Kidney (tissue), 14 donors: ENCODE data around the gene COQ3. TPM values are rescaled to one million over a fixed set of nuclear protein-coding genes. Genes with fewer than 3 reads are reported as not detected.

Experiments used
- DNase-seq, 5 donors: peaks; one replicate each; pipeline ENCODE4 v3.0.0-alpha.2; 2013 to 2020
- FAIRE-seq: peaks from 2 replicates; lab custom pipeline; 2012; peaks lifted over from hg19 to GRCh38; lab: Jason Lieb, UNC
- H3K27ac ChIP-seq, 2 donors: one replicate each; pipeline ENCODE4 v1.7.0; 2013; ENCODE audit warnings: low read depth in 2 of 2, low read length in 2 of 2, inconsistent platforms in 1 of 2
- H3K27me3 ChIP-seq: one replicate; pipeline ENCODE4 v1.7.1; 2013; ENCODE audit warnings: low read length, inconsistent platforms; ENCODE audit not compliant: control insufficient read depth, insufficient read depth
- H3K36me3 ChIP-seq, 3 donors: one replicate each; pipeline versions ENCODE4 v1.7.0 to v1.7.1; 2013; ENCODE audit warnings: low read length in 3 of 3, control low read depth in 1 of 3, inconsistent platforms in 1 of 3; ENCODE audit not compliant: insufficient read depth in 3 of 3, control insufficient read depth in 2 of 3
- H3K4me1 ChIP-seq, 3 donors: one replicate each; pipeline versions ENCODE4 v1.7.0 to v1.7.1; 2013; ENCODE audit warnings: low read length in 3 of 3, inconsistent platforms in 1 of 3, low read depth in 1 of 3; ENCODE audit not compliant: control insufficient read depth in 2 of 3, insufficient read depth in 2 of 3
- H3K4me3 ChIP-seq, 3 donors: one replicate each; pipeline versions ENCODE4 v1.7.0 to v1.8.1; 2013; ENCODE audit warnings: low read length in 3 of 3, control low read depth in 1 of 3, inconsistent platforms in 1 of 3
- H3K9ac ChIP-seq, 3 donors: one replicate each; pipeline versions ENCODE4 v1.7.0 to v1.7.1; 2013; ENCODE audit warnings: low read length in 3 of 3, control low read depth in 1 of 3, inconsistent platforms in 1 of 3
- H3K9me3 ChIP-seq, 3 donors: one replicate each; pipeline versions ENCODE4 v1.7.0 to v1.7.1; 2013; ENCODE audit warnings: low read length in 3 of 3, control low read depth in 1 of 3, inconsistent platforms in 1 of 3; ENCODE audit not compliant: control insufficient read depth in 2 of 3, insufficient read depth in 1 of 3
- intact Hi-C: fragments of 100-400 bp; cut with DNase I; formaldehyde crosslinking; loops from one replicate; pipeline ENCODE4 v1.11.1; 2022
- polyA plus RNA-seq: library from polyadenylated mRNA; stranded (reverse); fragments of 350-450 nt; fragmentation: Illumina TruSeq; extraction: RNeasy Lipid Tissue Mini Kit (QIAGEN cat#74804); gene quantifications from one replicate; pipeline ENCODE4 v1.2.3, GENCODE V29; 2014; ENCODE audit warnings: low read depth, low replicate concordance; ENCODE audit not compliant: insufficient read depth
- total RNA-seq: library from RNA; stranded (reverse); fragmentation: NEBNext Ultra II Directional; extraction: Animal tissue kit (Norgen Biotek cat#: 25700); gene quantifications from one replicate; pipeline ENCODE4 v1.2.1, GENCODE V29; 2021
- TF ChIP-seq, protein P1 (sequence below): IDR thresholded peaks from 3 replicates; pipeline ENCODE4 v1.5.1; 2012; ENCODE audit warnings: mild to moderate bottlenecking, moderate library complexity, borderline replicate concordance; ENCODE audit not compliant: insufficient read depth; ENCODE audit errors: extremely low read depth
- donor health status: control.
- donor health status: control.
- donor health status: control.
- donor health status: control.
- donor health status: control.
- donor health status: DM: yes; HTN: yes; CAD: no.
- donor health status: Normal renal cell carcinoma (clear cell type).

Gene COQ3
- total and polyA plus RNA-seq, 2 donors from 2014 or later, result 8.1 to 18.7 TPM

- FAIRE-seq (no peak), DNase-seq (no peak)
- Histone ChIP-seq H3K36me3 (peaks cover 2 to 9% (median 5%) of the 10 kb centered on the region in 3 donors), H3K4me1 (peaks cover 0 to 3% (median 0%) of the 10 kb centered on the region in 3 donors), H3K4me3 (no peak overlapping the region), H3K9me3 (no peaks in the 10 kb centered on the region), H3K9ac (no peak overlapping the region), H3K27me3 (no peaks in the 10 kb centered on the region), H3K27ac (no peak overlapping the region)
- intact Hi-C loops, result no loop called here
- TF ChIP-seq, protein P1, sequence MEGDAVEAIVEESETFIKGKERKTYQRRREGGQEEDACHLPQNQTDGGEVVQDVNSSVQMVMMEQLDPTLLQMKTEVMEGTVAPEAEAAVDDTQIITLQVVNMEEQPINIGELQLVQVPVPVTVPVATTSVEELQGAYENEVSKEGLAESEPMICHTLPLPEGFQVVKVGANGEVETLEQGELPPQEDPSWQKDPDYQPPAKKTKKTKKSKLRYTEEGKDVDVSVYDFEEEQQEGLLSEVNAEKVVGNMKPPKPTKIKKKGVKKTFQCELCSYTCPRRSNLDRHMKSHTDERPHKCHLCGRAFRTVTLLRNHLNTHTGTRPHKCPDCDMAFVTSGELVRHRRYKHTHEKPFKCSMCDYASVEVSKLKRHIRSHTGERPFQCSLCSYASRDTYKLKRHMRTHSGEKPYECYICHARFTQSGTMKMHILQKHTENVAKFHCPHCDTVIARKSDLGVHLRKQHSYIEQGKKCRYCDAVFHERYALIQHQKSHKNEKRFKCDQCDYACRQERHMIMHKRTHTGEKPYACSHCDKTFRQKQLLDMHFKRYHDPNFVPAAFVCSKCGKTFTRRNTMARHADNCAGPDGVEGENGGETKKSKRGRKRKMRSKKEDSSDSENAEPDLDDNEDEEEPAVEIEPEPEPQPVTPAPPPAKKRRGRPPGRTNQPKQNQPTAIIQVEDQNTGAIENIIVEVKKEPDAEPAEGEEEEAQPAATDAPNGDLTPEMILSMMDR, result no peak
Measured at GRCh38 chr6:99415446-99415845, 21.5 kb upstream of the COQ3 start.

GRCh38 chr6:99412065-99412464, 18.1 kb upstream of the COQ3 start:
- Histone ChIP-seq H3K4me3 (no peak overlapping the region), H3K9ac (no peak overlapping the region), H3K27me3 (no peaks in the 10 kb centered on the region), H3K9me3 (no peaks in the 10 kb centered on the region), H3K27ac (no peak overlapping the region), H3K4me1 (peaks cover 0 to 3% (median 0%) of the 10 kb centered on the region in 3 donors), H3K36me3 (peaks cover 9 to 38% (median 15%) of the 10 kb centered on the region in 3 donors)
- TF ChIP-seq, protein P1, result no peak
- DNase-seq (no peak), FAIRE-seq (no peak)
- intact Hi-C loops, result no loop called here

GRCh38 chr6:99409672-99410071, 15.7 kb upstream of the COQ3 start:
- intact Hi-C loops, result no loop called here
- FAIRE-seq, result no peak
- no peak for DNase-seq
- Histone ChIP-seq H3K9me3 (no peaks in the 10 kb centered on the region), H3K9ac (no peak overlapping the region), H3K4me1 (no peaks in the 10 kb centered on the region), H3K27me3 (no peaks in the 10 kb centered on the region), H3K4me3 (no peak overlapping the region), H3K36me3 (peaks cover 9 to 41% (median 25%) of the 10 kb centered on the region in 3 donors), H3K27ac (no peak overlapping the region)
- TF ChIP-seq, protein P1, result no peak

DNA sequence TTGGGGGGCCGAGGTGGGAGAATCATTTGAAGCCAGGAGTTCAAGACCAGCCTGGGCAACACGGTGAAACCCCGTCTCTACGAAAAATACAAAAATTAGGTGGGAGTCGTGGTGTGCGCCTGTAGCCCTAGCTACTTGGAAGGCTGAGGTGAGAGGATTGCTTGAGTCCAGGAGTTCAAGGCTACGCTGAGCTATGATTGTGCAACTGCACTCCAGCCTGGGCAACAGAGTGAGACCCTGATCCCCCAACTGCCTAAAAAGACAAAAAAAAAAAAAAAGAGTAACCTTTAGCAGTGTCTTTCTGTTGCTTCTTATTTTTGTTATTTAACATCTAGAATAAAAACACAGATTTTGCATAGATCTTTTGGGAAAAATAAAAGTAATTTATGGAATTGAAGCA, 13.1 kb upstream of the COQ3 start:
- Histone ChIP-seq H3K27me3 (no peaks in the 10 kb centered on the region), H3K27ac (no peak overlapping the region), H3K4me1 (no peaks in the 10 kb centered on the region), H3K4me3 (no peak overlapping the region), H3K9ac (no peak overlapping the region), H3K36me3 (peaks cover 13 to 60% (median 37%) of the 10 kb centered on the region in 3 donors), H3K9me3 (no peaks in the 10 kb centered on the region)
- DNase-seq (no peak), FAIRE-seq (no peak)
- intact Hi-C loops, result no loop called here
- TF ChIP-seq, protein P1, result no peak
